ENCODE data around the gene PI4KB.
"Not testable (repeated sequence)": the region's sequence is repeated elsewhere in the genome, so short reads cannot be mapped to it uniquely, and the experiment has no call there.

PI4KB gene

GRCh38 chr1:151364996-151365395, 37.8 kb upstream of the PI4KB start:
- ChIA-PET POLR2A (no interaction called here), CTCF (interaction anchor here (0.8 kb wide), 1 partner anchor 59 kb away, joined by 3 read pairs; no protein-coding TSS in a partner anchor)
- no peak for DNase-seq (ENCODE audit: extremely low spot score)
- TF ChIP-seq ARNT (IDR thresholded peaks at IDR 0.05) (no peak), LEF1 (IDR thresholded peaks at IDR 0.05; ENCODE audit: borderline replicate concordance) (no peak), ELF4 (IDR thresholded peaks at IDR 0.05) (no peak), CTBP1 (IDR thresholded peaks at IDR 0.05; ENCODE audit: borderline replicate concordance) (no peak), ZNF384 (IDR thresholded peaks at IDR 0.05) (no peak), NFRKB (IDR thresholded peaks at IDR 0.05) (no peak), HDGF (IDR thresholded peaks at IDR 0.05; ENCODE audit: borderline replicate concordance) (no peak), SUZ12 (IDR thresholded peaks at IDR 0.05) (no peak), SP1 (IDR thresholded peaks at IDR 0.05) (no peak), BHLHE40 (IDR thresholded peaks at IDR 0.05; ENCODE audit: borderline replicate concordance) (no peak), FOXM1 (IDR thresholded peaks at IDR 0.05; ENCODE audit: borderline replicate concordance) (no peak), L3MBTL2 (conservative IDR thresholded peaks at IDR 0.05) (no peak), FOXA1 (IDR thresholded peaks at IDR 0.05) (no peak), PKNOX1 (IDR thresholded peaks at IDR 0.05) (no peak), TARDBP (IDR thresholded peaks at IDR 0.05) (no peak), FOXK2 (IDR thresholded peaks at IDR 0.05) (no peak)

GRCh38 chr1:151362308-151363155, 35.3 kb upstream of the PI4KB start:
- ChIA-PET CTCF (no interaction called here), POLR2A (no interaction called here)
- TF ChIP-seq PKNOX1 (IDR thresholded peaks at IDR 0.05), result no peak
- TF ChIP-seq SP1 (IDR thresholded peaks at IDR 0.05), result no peak
- no peak for TF ChIP-seq BHLHE40 (IDR thresholded peaks at IDR 0.05; ENCODE audit: borderline replicate concordance)
- TF ChIP-seq ARNT (IDR thresholded peaks at IDR 0.05), result no peak
- no peak for TF ChIP-seq L3MBTL2 (conservative IDR thresholded peaks at IDR 0.05)
- no peak for TF ChIP-seq FOXA1 (IDR thresholded peaks at IDR 0.05)
- no peak for DNase-seq (ENCODE audit: extremely low spot score)

- no peak for TF ChIP-seq FOXK2 (IDR thresholded peaks at IDR 0.05)
- no peak for TF ChIP-seq NFRKB (IDR thresholded peaks at IDR 0.05)
- no peak for TF ChIP-seq CTBP1 (IDR thresholded peaks at IDR 0.05; ENCODE audit: borderline replicate concordance)
- no peak for TF ChIP-seq HDGF (IDR thresholded peaks at IDR 0.05; ENCODE audit: borderline replicate concordance)
- TF ChIP-seq BHLHE40 (IDR thresholded peaks at IDR 0.05; ENCODE audit: borderline replicate concordance), result no peak
- TF ChIP-seq ZNF384 (IDR thresholded peaks at IDR 0.05), result no peak
- no peak for TF ChIP-seq SP1 (IDR thresholded peaks at IDR 0.05)
- no peak for TF ChIP-seq L3MBTL2 (conservative IDR thresholded peaks at IDR 0.05)
- TF ChIP-seq ARNT (IDR thresholded peaks at IDR 0.05), result no peak
- no peak for TF ChIP-seq ELF4 (IDR thresholded peaks at IDR 0.05)
- TF ChIP-seq PKNOX1 (IDR thresholded peaks at IDR 0.05), result no peak
- CTCF ChIA-PET, result no interaction called here
- DNase-seq (ENCODE audit: extremely low spot score), result no peak
- POLR2A ChIA-PET, result no interaction called here
Observed at GRCh38 chr1:151361883-151362282, 34.7 kb upstream of the PI4KB start.

- CTCF ChIA-PET, result interaction anchor here (1.4 kb wide), 1 partner anchor 12 kb away, joined by 3 read pairs; no protein-coding TSS in a partner anchor
- TF ChIP-seq PKNOX1 (IDR thresholded peaks at IDR 0.05) (no peak), SUZ12 (IDR thresholded peaks at IDR 0.05) (no peak), FOXA1 (IDR thresholded peaks at IDR 0.05) (no peak), ELF4 (IDR thresholded peaks at IDR 0.05) (no peak), FOXM1 (IDR thresholded peaks at IDR 0.05; ENCODE audit: borderline replicate concordance) (no peak), TARDBP (IDR thresholded peaks at IDR 0.05) (no peak), L3MBTL2 (conservative IDR thresholded peaks at IDR 0.05) (no peak), HDGF (IDR thresholded peaks at IDR 0.05; ENCODE audit: borderline replicate concordance) (no peak), SP1 (IDR thresholded peaks at IDR 0.05) (no peak), CTBP1 (IDR thresholded peaks at IDR 0.05; ENCODE audit: borderline replicate concordance) (no peak), ARNT (IDR thresholded peaks at IDR 0.05) (no peak), ZNF384 (IDR thresholded peaks at IDR 0.05) (no peak), BHLHE40 (IDR thresholded peaks at IDR 0.05; ENCODE audit: borderline replicate concordance) (no peak), NFRKB (IDR thresholded peaks at IDR 0.05) (no peak)
- POLR2A ChIA-PET, result no interaction called here
- DNase-seq (ENCODE audit: extremely low spot score), result no peak
Observed at GRCh38 chr1:151356696-151357095, 29.5 kb upstream of the PI4KB start.

GRCh38 chr1:151352021-151352718, 25.0 kb upstream of the PI4KB start:
- ChIA-PET CTCF (interaction anchor here (0.7 kb wide), 1 partner anchor 36 kb away, joined by 4 read pairs; no protein-coding TSS in a partner anchor), POLR2A (no interaction called here)
- no peak for DNase-seq (ENCODE audit: extremely low spot score)
- no peak for TF ChIP-seq LEF1 (IDR thresholded peaks at IDR 0.05; ENCODE audit: borderline replicate concordance)
- TF ChIP-seq PKNOX1 (IDR thresholded peaks at IDR 0.05), result no peak
- no peak for TF ChIP-seq BHLHE40 (IDR thresholded peaks at IDR 0.05; ENCODE audit: borderline replicate concordance)
- TF ChIP-seq FOXM1 (IDR thresholded peaks at IDR 0.05; ENCODE audit: borderline replicate concordance), result no peak
- no peak for TF ChIP-seq SP1 (IDR thresholded peaks at IDR 0.05)
- TF ChIP-seq FOXA1 (IDR thresholded peaks at IDR 0.05), result no peak
- no peak for TF ChIP-seq SUZ12 (IDR thresholded peaks at IDR 0.05)
- no peak for TF ChIP-seq ZNF384 (IDR thresholded peaks at IDR 0.05)
- TF ChIP-seq L3MBTL2 (conservative IDR thresholded peaks at IDR 0.05), result no peak
- TF ChIP-seq TARDBP (IDR thresholded peaks at IDR 0.05), result no peak
- no peak for TF ChIP-seq FOXK2 (IDR thresholded peaks at IDR 0.05)
- no peak for TF ChIP-seq NFRKB (IDR thresholded peaks at IDR 0.05)
- TF ChIP-seq ARNT (IDR thresholded peaks at IDR 0.05), result no peak
- no peak for TF ChIP-seq CTBP1 (IDR thresholded peaks at IDR 0.05; ENCODE audit: borderline replicate concordance)
- TF ChIP-seq HDGF (IDR thresholded peaks at IDR 0.05; ENCODE audit: borderline replicate concordance), result no peak
- no peak for TF ChIP-seq ELF4 (IDR thresholded peaks at IDR 0.05)

- ChIA-PET CTCF (interaction anchor here (0.8 kb wide), 1 partner anchor 22 kb away, joined by 11 read pairs; the partner anchor contains the start of gene SELENBP1), POLR2A (interaction anchor here (0.7 to 1.2 kb wide), 3 partner anchors 18 to 69 kb away, joined by 3 to 5 read pairs (median 3); partner anchors contain the start of gene PI4KB)
- DNase-seq (ENCODE audit: extremely low spot score), result not testable (repeated sequence)
Observed at GRCh38 chr1:151350323-151350722, 23.1 kb upstream of the PI4KB start.
